CD4-positive, alpha-beta T cell (primary cell): ENCODE measurements around the gene UNC79. TPM values are rescaled to one million over a fixed set of nuclear protein-coding genes. Genes with fewer than 3 reads are reported as not detected.

Experiments used
- ATAC-seq: fragments of 200-7000 bp; cut with Tn5 transposase; one replicate; pipeline ENCODE4 v1.10.0; 2022; ENCODE audit warnings: mild to moderate bottlenecking; ENCODE audit not compliant: poor library complexity
- CTCF ChIA-PET: fragments of 350-600 bp; sonication (Branson Sonifier 250); formaldehyde crosslinking; loops from one replicate; lab custom pipeline; 2021; ENCODE audit warnings: antibody characterized with exemption, inconsistent platforms; lab: Charles Lee
- POLR2A ChIA-PET: fragments of 350-600 bp; sonication (Branson Sonifier 250); formaldehyde crosslinking; loops from one replicate; lab custom pipeline; 2021; ENCODE audit warnings: antibody characterized with exemption, inconsistent platforms; lab: Charles Lee
- DNase-seq, 14 experiments: peaks; one replicate each; pipeline ENCODE4 v3.0.0-alpha.2; 2013 to 2020; ENCODE audit warnings: mixed read lengths in 2 of 14
- H3K27ac ChIP-seq, 2 donors: one replicate each; pipeline versions ENCODE4 v1.5.1 to v1.7.0; 2013; ENCODE audit warnings: low read length in 2 of 2, low read depth in 1 of 2, mild to moderate bottlenecking in 1 of 2
- H3K27me3 ChIP-seq, 2 experiments: 1 replicate in 1 of 2; 2 replicates in 1 of 2; pipeline versions ENCODE4 v1.6.1 to v1.7.0; 2013; ENCODE audit warnings: low read length in 2 of 2, control low read depth in 1 of 2, mild to moderate bottlenecking in 1 of 2, moderate library complexity in 1 of 2; ENCODE audit not compliant: insufficient read depth in 2 of 2, control insufficient read depth in 1 of 2
- H3K36me3 ChIP-seq: one replicate; pipeline ENCODE4 v1.6.1; 2013; ENCODE audit warnings: low read length, control low read depth; ENCODE audit not compliant: insufficient read depth
- H3K4me1 ChIP-seq: one replicate; pipeline ENCODE4 v1.6.1; 2013; ENCODE audit warnings: low read length, control low read depth; ENCODE audit not compliant: insufficient read depth
- H3K4me3 ChIP-seq: one replicate; pipeline ENCODE4 v1.5.1; 2013; ENCODE audit warnings: mild to moderate bottlenecking, low read length, moderate library complexity
- H3K9me3 ChIP-seq, 2 experiments: 1 replicate in 1 of 2; 2 replicates in 1 of 2; pipeline versions ENCODE4 v1.6.1 to v1.7.0; 2013; ENCODE audit warnings: low read length in 2 of 2, mild to moderate bottlenecking in 2 of 2, control low read depth in 1 of 2, moderate library complexity in 1 of 2; ENCODE audit not compliant: control insufficient read depth in 1 of 2, insufficient read depth in 1 of 2
- H3K27ac Mint-ChIP-seq: one replicate; pipeline ENCODE4 v1.8.0; 2020; ENCODE audit warnings: mixed read lengths
- H3K27me3 Mint-ChIP-seq: one replicate; pipeline ENCODE4 v1.8.0; 2021; ENCODE audit warnings: mixed read lengths
- H3K36me3 Mint-ChIP-seq: one replicate; pipeline ENCODE4 v1.8.0; 2021; ENCODE audit warnings: low read depth, mixed read lengths
- H3K4me1 Mint-ChIP-seq: one replicate; pipeline ENCODE4 v1.8.0; 2021; ENCODE audit warnings: low read depth, mixed read lengths
- H3K4me3 Mint-ChIP-seq: one replicate; pipeline ENCODE4 v1.8.0; 2020; ENCODE audit warnings: mild to moderate bottlenecking, mixed read lengths
- H3K9me3 Mint-ChIP-seq: one replicate; pipeline ENCODE4 v1.8.0; 2020; ENCODE audit warnings: mixed read lengths
- intact Hi-C, 2 experiments: fragments of 100-400 bp; cut with DNase I in 1 of 2; cut with micrococcal nuclease in 1 of 2; formaldehyde crosslinking; loops; one replicate each; pipeline versions ENCODE4 v1.15.1 to v1.9.0; 2023 to 2025; cut with DNase I, micrococcal nuclease
- total RNA-seq, 174 experiments: library from RNA in 2 of 174; stranded (reverse) in 2 of 174; gene quantifications; one replicate each; pipeline ENCODE4 v1.2.3 and lab custom pipeline; 2021 to 2026
- TF ChIP-seq, protein P1 (sequence below): fragments of 200-600 bp; IDR thresholded peaks from one replicate; pipeline ENCODE4 v1.8.0; 2022; ENCODE audit warnings: antibody characterized with exemption, mild to moderate bottlenecking

The UNC79 gene
- total RNA-seq, 2 experiments from 2014 or later, result not detected

DNA sequence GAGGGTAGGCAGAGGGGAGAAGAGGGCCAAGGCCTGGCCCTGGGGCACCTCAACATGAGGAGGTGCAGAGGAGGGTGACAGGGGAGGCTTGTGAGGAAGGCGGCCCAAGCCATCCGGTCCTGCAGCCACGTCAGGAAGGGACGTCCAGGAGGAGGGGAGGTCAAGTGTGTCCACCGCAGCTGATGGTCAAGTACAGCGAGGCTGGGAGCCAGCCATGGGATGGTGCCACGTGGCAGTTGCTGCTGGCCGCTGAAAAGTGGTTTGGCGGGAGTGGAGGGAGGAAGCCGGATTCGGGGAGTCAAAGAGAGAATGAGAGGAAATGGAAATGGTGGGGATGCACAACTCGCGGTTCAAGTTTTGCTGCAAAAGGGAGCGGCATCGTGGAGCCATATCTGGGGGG is 316.4 kb downstream of the UNC79 start:
- H3K4me1 ChIP-seq, result no peaks in the 10 kb centered on the region
- TF ChIP-seq, protein P1, sequence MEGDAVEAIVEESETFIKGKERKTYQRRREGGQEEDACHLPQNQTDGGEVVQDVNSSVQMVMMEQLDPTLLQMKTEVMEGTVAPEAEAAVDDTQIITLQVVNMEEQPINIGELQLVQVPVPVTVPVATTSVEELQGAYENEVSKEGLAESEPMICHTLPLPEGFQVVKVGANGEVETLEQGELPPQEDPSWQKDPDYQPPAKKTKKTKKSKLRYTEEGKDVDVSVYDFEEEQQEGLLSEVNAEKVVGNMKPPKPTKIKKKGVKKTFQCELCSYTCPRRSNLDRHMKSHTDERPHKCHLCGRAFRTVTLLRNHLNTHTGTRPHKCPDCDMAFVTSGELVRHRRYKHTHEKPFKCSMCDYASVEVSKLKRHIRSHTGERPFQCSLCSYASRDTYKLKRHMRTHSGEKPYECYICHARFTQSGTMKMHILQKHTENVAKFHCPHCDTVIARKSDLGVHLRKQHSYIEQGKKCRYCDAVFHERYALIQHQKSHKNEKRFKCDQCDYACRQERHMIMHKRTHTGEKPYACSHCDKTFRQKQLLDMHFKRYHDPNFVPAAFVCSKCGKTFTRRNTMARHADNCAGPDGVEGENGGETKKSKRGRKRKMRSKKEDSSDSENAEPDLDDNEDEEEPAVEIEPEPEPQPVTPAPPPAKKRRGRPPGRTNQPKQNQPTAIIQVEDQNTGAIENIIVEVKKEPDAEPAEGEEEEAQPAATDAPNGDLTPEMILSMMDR, result no peak

DNA sequence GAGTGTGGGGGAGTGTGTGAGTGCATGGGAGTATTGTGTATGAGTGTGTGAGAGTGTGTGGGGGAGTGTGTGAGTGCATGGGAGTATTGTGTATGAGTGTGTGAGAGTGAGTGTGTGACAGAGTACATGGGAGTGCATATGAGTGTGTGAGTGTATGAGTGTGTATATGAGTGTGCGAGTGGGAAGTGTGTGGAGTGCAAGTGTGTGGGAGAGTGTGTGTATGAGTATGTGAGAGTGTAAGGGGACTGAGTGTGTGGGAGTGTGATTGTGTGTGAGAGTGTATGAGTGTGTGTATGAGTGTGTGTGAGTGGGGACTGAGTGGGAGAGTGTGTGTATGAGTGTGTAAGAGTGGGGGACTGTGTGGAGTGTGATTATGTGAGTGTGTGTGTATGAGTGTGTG is 316.8 kb downstream of the UNC79 start:
- no peak for ATAC-seq
- no peak overlapping the region for H3K27ac Mint-ChIP-seq
- peaks cover 12% of the 10 kb centered on the region for H3K27me3 Mint-ChIP-seq
- CTCF ChIA-PET, result no interaction called here
- no peaks in the 10 kb centered on the region for H3K9me3 Mint-ChIP-seq
- peaks cover 0 to 12% of the 10 kb centered on the region in 2 experiments for H3K9me3 ChIP-seq
- no peak overlapping the region for H3K4me3 ChIP-seq
- H3K4me3 Mint-ChIP-seq, result no peak overlapping the region
- no peaks in the 10 kb centered on the region for H3K4me1 Mint-ChIP-seq
- intact Hi-C loops, result no loop called here
- DNase-seq, result no peak
- POLR2A ChIA-PET, result no interaction called here
- no peaks in the 10 kb centered on the region for H3K4me1 ChIP-seq
- TF ChIP-seq, protein P1, result no peak
- H3K27ac ChIP-seq, result no peak overlapping the region
- no peaks in the 10 kb centered on the region for H3K36me3 Mint-ChIP-seq
- H3K27me3 ChIP-seq, result no peaks in the 10 kb centered on the region
- H3K36me3 ChIP-seq, result no peaks in the 10 kb centered on the region

More for the DNA sequence above, 316.4 kb downstream of the UNC79 start:
- Histone ChIP-seq H3K27ac (no peak overlapping the region), H3K4me3 (no peak overlapping the region), H3K9me3 (peaks cover 0 to 9% of the 10 kb centered on the region in 2 experiments), H3K36me3 (no peaks in the 10 kb centered on the region), H3K27me3 (no peaks in the 10 kb centered on the region)
- no peak overlapping the region for H3K27ac Mint-ChIP-seq
- no peaks in the 10 kb centered on the region for H3K9me3 Mint-ChIP-seq
- DNase-seq, result no peak
- CTCF ChIA-PET, result no interaction called here
- no peak for ATAC-seq
- H3K4me3 Mint-ChIP-seq, result no peak overlapping the region
- intact Hi-C loops, result no loop called here
- peaks cover 12% of the 10 kb centered on the region for H3K27me3 Mint-ChIP-seq
- no peaks in the 10 kb centered on the region for H3K4me1 Mint-ChIP-seq
- no peaks in the 10 kb centered on the region for H3K36me3 Mint-ChIP-seq
- POLR2A ChIA-PET, result no interaction called here

DNA sequence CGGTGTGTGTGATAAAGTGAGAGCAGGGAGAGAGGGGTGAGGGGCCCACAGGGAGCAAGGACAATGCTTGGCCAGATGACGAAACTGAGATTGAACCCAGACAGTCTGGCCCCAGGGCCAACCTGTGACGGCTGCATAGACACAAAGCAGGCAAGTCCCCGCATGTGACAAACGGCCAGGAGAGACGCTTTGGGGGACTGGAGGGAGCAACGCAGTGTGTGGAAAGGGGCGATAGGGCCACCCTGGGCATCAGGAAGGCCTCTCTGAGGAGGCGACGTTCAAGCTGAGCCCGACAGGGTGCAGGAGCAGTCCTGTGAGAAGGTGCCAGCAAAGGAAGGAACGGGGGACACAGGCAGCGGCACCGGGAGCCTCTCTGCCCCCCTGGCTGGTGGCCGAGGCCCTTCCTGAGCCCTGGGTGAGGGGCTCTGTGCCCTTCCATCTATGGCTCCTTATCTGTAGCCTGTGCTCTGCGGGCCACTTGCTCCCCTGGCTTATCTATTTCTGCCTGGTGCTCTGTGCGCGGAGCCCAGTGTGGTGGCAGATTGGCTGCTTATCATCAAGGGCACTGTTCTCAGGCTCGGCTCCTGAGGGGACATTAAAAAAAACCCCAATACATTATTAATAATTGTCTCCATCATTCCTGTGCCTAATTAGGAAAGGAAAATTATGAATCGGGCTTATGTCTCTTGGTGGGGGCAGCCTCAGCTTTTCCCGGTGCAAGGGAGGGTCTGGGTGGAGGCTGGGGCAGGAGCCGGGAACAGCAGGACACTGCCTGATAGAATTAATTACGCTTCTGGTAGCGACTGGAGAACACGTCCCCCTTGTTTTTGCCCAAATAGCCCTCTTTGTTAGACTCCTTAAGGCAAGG is 317.7 kb downstream of the UNC79 start:
- POLR2A ChIA-PET, result no interaction called here
- Mint-ChIP-seq H3K4me1 (no peaks in the 10 kb centered on the region), H3K27me3 (peaks cover 4% of the 10 kb centered on the region), H3K4me3 (no peak overlapping the region), H3K9me3 (no peaks in the 10 kb centered on the region), H3K27ac (no peak overlapping the region), H3K36me3 (no peaks in the 10 kb centered on the region)
- CTCF ChIA-PET, result no interaction called here
- Histone ChIP-seq H3K27ac (no peak overlapping the region), H3K9me3 (peaks cover 0 to 9% of the 10 kb centered on the region in 2 experiments), H3K4me3 (no peak overlapping the region), H3K4me1 (no peaks in the 10 kb centered on the region), H3K36me3 (no peaks in the 10 kb centered on the region), H3K27me3 (no peaks in the 10 kb centered on the region)
- no peak for DNase-seq
- intact Hi-C loops, result no loop called here
- TF ChIP-seq, protein P1, result no peak
- no peak for ATAC-seq
